GM21515 (cell line): ENCODE data around the gene NDUFA6.
"Not testable (repeated sequence)": the region's sequence is repeated elsewhere in the genome, so short reads cannot be mapped to it uniquely, and the experiment has no call there.

Experiments
- ATAC-seq: cut with Tn5 transposase; IDR thresholded peaks from one replicate; pipeline ENCODE4 v1.9.1; 2021; ENCODE audit not compliant: unreplicated experiment

The NDUFA6 gene

GRCh38 chr22:42090596-42091454 lies at the start of gene NDUFA6:
Gene NDUFA6, minus strand, starts transcription at chr22:42090772. Its CDS starts 28 bp downstream, at chr22:42090744.
- peak; percentile 84 for ATAC-seq

DNA sequence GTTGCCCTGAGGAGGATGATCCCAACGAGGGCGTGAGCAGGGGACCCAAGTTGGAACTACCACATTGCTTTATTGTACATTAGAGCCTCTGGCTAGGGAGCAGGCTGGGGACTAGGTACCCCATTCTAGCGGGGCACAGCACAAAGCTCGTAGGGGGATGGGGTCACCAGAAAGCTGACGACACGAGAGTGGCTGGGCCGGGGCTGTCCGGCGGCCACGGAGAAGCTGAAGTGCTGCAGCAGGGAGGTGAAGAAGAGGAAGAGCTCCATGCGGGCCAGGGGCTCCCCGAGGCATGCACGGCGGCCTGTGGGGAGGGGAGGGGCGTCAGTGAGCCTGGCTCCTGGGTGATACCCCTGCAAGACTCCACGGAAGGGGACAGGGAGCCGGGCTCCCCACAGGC lies 49.6 kb upstream of the NDUFA6 start:
- ATAC-seq = not testable (repeated sequence)

- not testable (repeated sequence) for ATAC-seq
Observed at GRCh38 chr22:42139508-42139907, 48.9 kb upstream of the NDUFA6 start.

DNA sequence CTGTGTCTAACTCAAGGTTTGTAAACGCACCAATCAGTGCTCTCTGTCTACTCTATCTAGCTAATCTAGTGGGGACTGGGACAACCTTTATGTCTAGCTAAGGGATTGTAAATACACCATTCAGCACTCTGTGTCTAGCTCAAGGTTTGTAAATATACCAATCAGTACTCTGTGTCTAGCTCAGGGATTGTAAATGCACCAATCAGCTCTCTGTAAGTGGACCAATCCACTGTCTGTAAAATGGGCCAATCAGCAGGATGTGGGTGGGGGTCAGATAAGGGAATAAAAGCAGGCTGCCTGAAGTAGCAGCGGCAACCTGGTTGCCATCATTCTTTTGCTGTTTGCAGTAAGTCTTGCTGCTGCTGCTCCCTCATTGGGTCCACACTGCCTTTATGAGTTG lies 48.4 kb upstream of the NDUFA6 start:
- no peak for ATAC-seq

- no peak for ATAC-seq
Observed at GRCh38 chr22:42138122-42138770, 47.7 kb upstream of the NDUFA6 start.

DNA sequence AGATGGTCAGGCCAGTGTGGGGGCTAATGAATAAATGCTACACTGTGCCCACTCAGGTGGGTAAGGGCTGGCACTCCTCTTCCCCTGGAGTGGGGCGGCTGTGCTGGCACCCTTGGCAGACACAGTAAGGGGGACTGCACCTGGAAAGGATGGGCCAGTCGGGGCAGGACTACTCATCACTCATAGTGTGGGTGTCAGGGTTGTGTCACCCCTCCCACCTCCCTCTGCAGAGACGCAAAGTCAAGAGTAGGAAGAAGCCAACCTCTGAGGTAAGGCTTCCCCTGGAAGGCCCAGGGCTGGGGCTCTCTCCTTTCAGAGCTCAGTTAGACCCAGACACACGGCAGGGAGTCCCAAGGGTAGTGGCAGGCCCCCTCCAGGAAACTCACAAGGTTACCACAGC lies 45.1 kb upstream of the NDUFA6 start:
- not testable (repeated sequence) for ATAC-seq

- no peak for ATAC-seq
Observed at GRCh38 chr22:42134100-42135020, 43.8 kb upstream of the NDUFA6 start.

DNA sequence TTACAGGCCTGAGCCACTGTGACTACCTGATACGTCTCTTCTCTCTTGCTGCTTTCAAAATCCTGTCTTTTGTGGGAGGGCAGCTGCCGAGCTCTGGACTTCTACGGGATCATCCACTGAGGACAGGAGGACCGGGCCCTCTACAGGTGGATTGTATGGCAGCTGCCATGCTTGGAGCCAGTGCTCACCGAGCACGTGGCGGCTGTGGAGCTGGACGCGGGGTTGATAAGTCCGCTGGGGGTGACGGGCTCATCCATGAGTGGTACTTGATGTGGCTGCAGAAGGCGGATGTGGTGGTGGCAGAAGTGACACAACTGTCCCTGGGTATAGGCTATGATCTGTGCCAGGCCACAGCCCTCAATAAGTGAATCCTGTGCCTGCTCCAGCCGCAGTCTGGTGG lies 41.9 kb upstream of the NDUFA6 start:
- ATAC-seq = no peak

DNA sequence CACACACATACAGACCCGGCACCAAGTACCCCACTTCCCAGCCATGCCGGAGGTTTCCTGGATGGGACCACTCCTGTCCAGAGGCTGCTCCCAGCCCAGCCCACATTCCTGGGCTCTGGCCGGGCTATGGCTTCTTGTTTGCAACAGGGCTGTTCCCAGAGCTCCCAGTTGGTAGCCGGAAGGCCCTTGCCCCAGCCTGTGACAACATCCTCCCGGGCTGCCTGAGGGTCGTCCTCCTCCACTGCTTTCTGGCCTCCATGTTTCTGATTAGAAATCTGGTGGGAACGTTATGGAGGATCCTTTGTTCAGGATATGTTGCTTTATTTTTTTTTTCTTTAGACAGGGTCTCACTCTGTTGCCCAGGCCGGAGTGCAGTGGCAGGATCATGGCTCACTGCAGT lies 41.0 kb upstream of the NDUFA6 start:
- ATAC-seq = no peak

- ATAC-seq = not testable (repeated sequence)
Observed at GRCh38 chr22:42130639-42131431, 40.3 kb upstream of the NDUFA6 start, which contains the start of gene CYP2D6. Gene CYP2D6, minus strand, starts transcription at chr22:42130810. Its CDS starts 19 bp downstream, at chr22:42130791.

- not testable (repeated sequence) for ATAC-seq
Observed at GRCh38 chr22:42130182-42130581, 39.6 kb upstream of the NDUFA6 start.

DNA sequence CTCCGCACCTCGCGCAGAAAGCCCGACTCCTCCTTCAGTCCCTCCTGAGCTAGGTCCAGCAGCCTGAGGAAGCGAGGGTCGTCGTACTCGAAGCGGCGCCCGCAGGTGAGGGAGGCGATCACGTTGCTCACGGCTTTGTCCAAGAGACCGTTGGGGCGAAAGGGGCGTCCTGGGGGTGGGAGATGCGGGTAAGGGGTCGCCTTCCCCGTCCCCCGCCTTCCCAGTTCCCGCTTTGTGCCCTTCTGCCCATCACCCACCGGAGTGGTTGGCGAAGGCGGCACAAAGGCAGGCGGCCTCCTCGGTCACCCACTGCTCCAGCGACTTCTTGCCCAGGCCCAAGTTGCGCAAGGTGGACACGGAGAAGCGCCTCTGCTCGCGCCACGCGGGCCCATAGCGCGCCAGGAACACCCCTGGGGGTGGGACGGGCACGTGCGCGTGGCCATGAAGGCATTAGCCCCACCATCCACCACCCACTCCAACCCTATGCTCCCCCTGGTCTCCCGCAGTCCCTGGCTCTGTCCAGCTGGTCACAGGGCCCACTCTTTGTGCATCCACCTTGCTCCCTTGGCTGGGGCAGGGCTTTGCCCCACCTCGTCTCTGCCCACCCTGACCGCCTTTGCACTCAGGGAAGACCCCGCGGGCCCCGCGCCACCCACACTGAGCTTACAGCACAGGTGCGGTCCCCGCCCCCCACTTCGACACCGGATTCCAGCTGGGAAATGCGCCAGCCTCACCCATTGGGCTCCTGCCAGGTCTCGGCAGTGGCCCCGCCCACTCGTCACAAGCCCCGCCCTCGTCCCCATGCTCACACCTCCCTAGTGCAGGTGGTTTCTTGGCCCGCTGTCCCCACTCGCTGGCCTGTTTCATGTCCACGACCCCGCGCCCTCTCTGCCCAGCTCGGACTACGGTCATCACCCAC lies 38.5 kb upstream of the NDUFA6 start:
- ATAC-seq = not testable (repeated sequence)

DNA sequence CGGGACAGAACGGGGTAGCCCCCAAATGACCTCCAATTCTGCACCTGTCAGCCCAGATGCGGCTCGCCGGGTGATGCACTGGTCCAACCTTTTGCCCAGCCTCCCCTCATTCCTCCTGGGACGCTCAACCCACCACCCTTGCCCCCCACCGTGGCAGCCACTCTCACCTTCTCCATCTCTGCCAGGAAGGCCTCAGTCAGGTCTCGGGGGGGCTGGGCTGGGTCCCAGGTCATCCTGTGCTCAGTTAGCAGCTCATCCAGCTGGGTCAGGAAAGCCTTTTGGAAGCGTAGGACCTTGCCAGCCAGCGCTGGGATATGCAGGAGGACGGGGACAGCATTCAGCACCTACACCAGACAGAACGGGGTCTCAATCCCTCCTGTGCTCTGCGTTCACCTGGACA lies 37.4 kb upstream of the NDUFA6 start:
- ATAC-seq = not testable (repeated sequence)

DNA sequence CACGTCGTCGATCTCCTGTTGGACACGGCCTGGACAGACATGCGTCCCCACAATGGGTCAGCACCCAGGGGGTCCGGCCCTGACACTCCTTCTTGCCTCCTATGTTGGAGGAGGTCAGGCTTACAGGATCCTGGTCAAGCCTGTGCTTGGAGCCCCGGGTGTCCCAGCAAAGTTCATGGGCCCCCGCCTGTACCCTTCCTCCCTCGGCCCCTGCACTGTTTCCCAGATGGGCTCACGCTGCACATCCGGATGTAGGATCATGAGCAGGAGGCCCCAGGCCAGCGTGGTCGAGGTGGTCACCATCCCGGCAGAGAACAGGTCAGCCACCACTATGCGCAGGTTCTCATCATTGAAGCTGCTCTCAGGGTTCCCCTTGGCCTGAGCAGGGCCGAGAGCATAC lies 37.0 kb upstream of the NDUFA6 start:
- no peak for ATAC-seq

DNA sequence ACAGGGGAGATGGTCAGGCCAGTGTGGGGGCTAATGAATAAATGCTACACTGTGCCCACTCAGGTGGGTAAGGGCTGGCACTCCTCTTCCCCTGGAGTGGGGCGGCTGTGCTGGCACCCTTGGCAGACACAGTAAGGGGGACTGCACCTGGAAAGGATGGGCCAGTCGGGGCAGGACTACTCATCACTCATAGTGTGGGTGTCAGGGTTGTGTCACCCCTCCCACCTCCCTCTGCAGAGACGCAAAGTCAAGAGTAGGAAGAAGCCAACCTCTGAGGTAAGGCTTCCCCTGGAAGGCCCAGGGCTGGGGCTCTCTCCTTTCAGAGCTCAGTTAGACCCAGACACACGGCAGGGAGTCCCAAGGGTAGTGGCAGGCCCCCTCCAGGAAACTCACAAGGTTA lies 33.0 kb upstream of the NDUFA6 start:
- not testable (repeated sequence) for ATAC-seq

DNA sequence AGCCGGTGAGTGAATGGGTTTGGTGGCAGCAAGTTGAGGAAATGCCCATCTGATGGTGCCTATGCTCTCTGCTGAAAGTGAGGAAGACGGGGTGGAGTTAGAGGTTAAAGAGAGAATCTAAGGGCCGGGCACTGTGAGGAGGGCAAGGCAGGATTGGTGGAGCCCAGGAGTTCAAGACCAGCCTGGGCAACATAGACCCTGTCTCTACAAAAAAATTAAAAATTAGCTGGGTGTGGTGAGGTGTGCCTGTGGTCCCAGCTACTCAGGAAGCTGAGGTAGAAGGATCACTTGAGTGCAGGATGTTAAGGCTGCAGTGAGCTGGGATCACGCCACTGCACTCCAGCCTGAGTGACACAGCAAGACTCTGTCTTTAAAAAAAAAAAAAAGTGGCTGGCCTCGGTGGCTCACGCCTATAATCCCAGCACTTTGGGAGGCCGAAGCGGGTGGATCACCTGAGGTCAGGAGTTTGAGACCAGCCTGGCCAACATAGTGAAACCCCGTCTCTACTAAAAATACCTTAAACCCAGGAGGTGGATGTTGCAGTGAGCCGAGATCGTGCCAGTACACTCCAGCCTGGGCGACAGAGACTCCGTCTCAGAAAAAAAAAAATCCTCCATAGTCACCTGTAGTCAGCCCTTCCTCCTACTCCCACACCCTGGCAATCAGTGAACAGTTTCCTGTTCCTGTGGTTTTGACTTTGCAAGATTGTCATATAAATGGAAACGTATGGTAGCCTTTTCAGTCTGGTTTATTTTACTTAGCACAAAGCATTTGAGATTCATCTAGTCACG lies 29.9 kb upstream of the NDUFA6 start:
- not testable (repeated sequence) for ATAC-seq

- no peak for ATAC-seq
Observed at GRCh38 chr22:42116848-42117424, 26.4 kb upstream of the NDUFA6 start.

- ATAC-seq = not testable (repeated sequence)
Observed at GRCh38 chr22:42115420-42115830, 24.9 kb upstream of the NDUFA6 start.
